Measurements from ENCODE around the gene RHPN2.

- TF ChIP-seq, protein P1, sequence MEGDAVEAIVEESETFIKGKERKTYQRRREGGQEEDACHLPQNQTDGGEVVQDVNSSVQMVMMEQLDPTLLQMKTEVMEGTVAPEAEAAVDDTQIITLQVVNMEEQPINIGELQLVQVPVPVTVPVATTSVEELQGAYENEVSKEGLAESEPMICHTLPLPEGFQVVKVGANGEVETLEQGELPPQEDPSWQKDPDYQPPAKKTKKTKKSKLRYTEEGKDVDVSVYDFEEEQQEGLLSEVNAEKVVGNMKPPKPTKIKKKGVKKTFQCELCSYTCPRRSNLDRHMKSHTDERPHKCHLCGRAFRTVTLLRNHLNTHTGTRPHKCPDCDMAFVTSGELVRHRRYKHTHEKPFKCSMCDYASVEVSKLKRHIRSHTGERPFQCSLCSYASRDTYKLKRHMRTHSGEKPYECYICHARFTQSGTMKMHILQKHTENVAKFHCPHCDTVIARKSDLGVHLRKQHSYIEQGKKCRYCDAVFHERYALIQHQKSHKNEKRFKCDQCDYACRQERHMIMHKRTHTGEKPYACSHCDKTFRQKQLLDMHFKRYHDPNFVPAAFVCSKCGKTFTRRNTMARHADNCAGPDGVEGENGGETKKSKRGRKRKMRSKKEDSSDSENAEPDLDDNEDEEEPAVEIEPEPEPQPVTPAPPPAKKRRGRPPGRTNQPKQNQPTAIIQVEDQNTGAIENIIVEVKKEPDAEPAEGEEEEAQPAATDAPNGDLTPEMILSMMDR (IDR thresholded peaks at IDR 0.05): no peak
- TF ChIP-seq EP300 (IDR thresholded peaks at IDR 0.05; ENCODE audit: low read depth) (no peak), POLR2A (IDR thresholded peaks at IDR 0.05) (no peak)
Measured at GRCh38 chr19:33111587-33111986, 46.9 kb upstream of the RHPN2 start.
